ENCODE data around the gene SCGB1D1. TPM values are rescaled to one million over a fixed set of nuclear protein-coding genes. Genes with fewer than 3 reads are reported as not detected.

The SCGB1D1 gene
- total and polyA plus RNA-seq, 2 of the 8 experiments (the other 6 are each of a cell fraction or from before 2014, with no cell fraction given): not detected

- Histone ChIP-seq H3K79me1 (ENCODE audit: low read depth, low read length) (no peaks in the 10 kb centered on the region), H2BK20ac (ENCODE audit: low read length) (no peak overlapping the region), H3K27me3 (replicated peaks in 1 of 4; ENCODE audit: control insufficient read depth in 3 of 4, extremely low read depth in 1 of 4, insufficient read depth in 3 of 4, low read length in 3 of 4) (no peaks in the 10 kb centered on the region), H3K4ac (replicated peaks; ENCODE audit: insufficient read length, low read depth, low read length) (no peak overlapping the region), H3K4me2 (ENCODE audit: insufficient read depth in 1 of 2, low read depth in 2 of 2, low read length in 2 of 2) (no peak overlapping the region), H2AFZ (ENCODE audit: low read length) (no peak overlapping the region), H3K14ac (ENCODE audit: insufficient read length) (no peak overlapping the region), H3K23me2 (ENCODE audit: low read depth, low read length) (no peaks in the 10 kb centered on the region), H3K56ac (replicated peaks; ENCODE audit: insufficient read length, low read depth, low read length) (no peak overlapping the region), H4K5ac (ENCODE audit: insufficient read length, low read depth, low read length) (no peak overlapping the region), H2BK5ac (ENCODE audit: low read depth, low read length) (no peak overlapping the region), H3K27ac (ENCODE audit: low read depth, low read length) (no peak overlapping the region), H3K79me2 (ENCODE audit: control insufficient read depth in 1 of 2, insufficient read depth in 2 of 2, low read length in 2 of 2) (no peaks in the 10 kb centered on the region), H3K4me3 (ENCODE audit: extremely low read depth in 1 of 4, insufficient read depth in 2 of 4, low read depth in 3 of 4, low read length in 4 of 4) (no peak overlapping the region), H2BK120ac (replicated peaks; ENCODE audit: low read depth, low read length) (no peak overlapping the region), H3K36me3 (ENCODE audit: control insufficient read depth in 2 of 4, insufficient read depth in 4 of 4, low read length in 3 of 4) (peaks cover 22 to 58% (median 43%) of the 10 kb centered on the region in 4 experiments), H2BK12ac (ENCODE audit: low read depth, low read length) (no peak overlapping the region), H3K4me1 (replicated peaks in 1 of 4; ENCODE audit: control insufficient read depth in 3 of 4, insufficient read depth in 4 of 4, low read length in 3 of 4) (no peaks in the 10 kb centered on the region), H3K9ac (replicated peaks in 1 of 4; ENCODE audit: extremely low read depth in 1 of 4, low read depth in 3 of 4, low read length in 3 of 4) (no peak overlapping the region), H2AK5ac (ENCODE audit: low read depth, low read length) (no peak overlapping the region), H2BK15ac (ENCODE audit: low read length) (no peak overlapping the region), H3K18ac (ENCODE audit: extremely low read depth, low read length) (no peak overlapping the region), H4K20me1 (replicated peaks in 1 of 2; ENCODE audit: control insufficient read depth in 1 of 2, insufficient read depth in 2 of 2, low read length in 2 of 2) (peaks cover 0 to 18% of the 10 kb centered on the region in 2 experiments), H4K8ac (ENCODE audit: extremely low read depth, insufficient read depth, low read length) (no peak overlapping the region), H3K9me3 (ENCODE audit: insufficient read depth in 2 of 2, low read depth in 1 of 2, low read length in 1 of 2) (no peaks in the 10 kb centered on the region), H4K91ac (replicated peaks; ENCODE audit: insufficient read length, low read length) (no peak overlapping the region), H3K23ac (ENCODE audit: insufficient read length) (no peak overlapping the region)
- CTCF ChIA-PET (ENCODE audit: partially characterized antibody): interaction anchor here (0.8 to 1.5 kb wide), 4 partner anchors 9 to 171 kb away, joined by 3 to 6 read pairs (median 3); no protein-coding TSS in a partner anchor
- FAIRE-seq (no peak), DNase-seq (ENCODE audit: low read depth in 1 of 2, low spot score in 2 of 2) (no peak)
- POLR2A ChIA-PET (ENCODE audit: partially characterized antibody): interaction anchor here (0.9 kb wide), 1 partner anchor 23 kb away, joined by 4 read pairs; no protein-coding TSS in a partner anchor
- 93% methylated on average over 9 of the region's 9 CpGs; no CpG with 5 or more reads in 1 of the 2 experiments for WGBS, 2 experiments (ENCODE audit: extremely low coverage in 1 of 2, insufficient coverage in 1 of 2, insufficient read length in 1 of 2, insufficient replicate concordance in 2 of 2, low coverage in 1 of 2, low lambda C conversion rate in 2 of 2, missing lambda C conversion rate in 1 of 2)
- TF ChIP-seq HDAC6 (IDR thresholded peaks at IDR 0.05; ENCODE audit: low read depth, low read length) (no peak), YY1 (IDR thresholded peaks at IDR 0.05; ENCODE audit: low read depth, low read length) (no peak), GABPA (IDR thresholded peaks at IDR 0.05; ENCODE audit: borderline replicate concordance, insufficient read depth, low read length) (no peak), ASH2L (IDR thresholded peaks at IDR 0.05; ENCODE audit: low read length) (no peak), RFX5 (IDR thresholded peaks at IDR 0.05; ENCODE audit: borderline replicate concordance, low read depth, low read length) (no peak), SRF (IDR thresholded peaks at IDR 0.05; ENCODE audit: low read depth, low read length) (no peak), MAFK (IDR thresholded peaks at IDR 0.05; ENCODE audit: low read depth, low read length) (no peak), CHD2 (IDR thresholded peaks at IDR 0.05; ENCODE audit: low read length) (no peak), CREB1 (IDR thresholded peaks at IDR 0.05) (no peak), ZNF274 (IDR thresholded peaks at IDR 0.05; ENCODE audit: borderline replicate concordance, extremely low read depth, low read length) (no peak), CEBPB (IDR thresholded peaks at IDR 0.05; ENCODE audit: low read depth, low read length) (no peak), PHF8 (conservative IDR thresholded peaks at IDR 0.05; ENCODE audit: low read depth, low read length) (no peak), SAP30 (IDR thresholded peaks at IDR 0.05; ENCODE audit: insufficient read depth, insufficient replicate concordance, low read length) (no peak)
- TF ChIP-seq, protein P1, sequence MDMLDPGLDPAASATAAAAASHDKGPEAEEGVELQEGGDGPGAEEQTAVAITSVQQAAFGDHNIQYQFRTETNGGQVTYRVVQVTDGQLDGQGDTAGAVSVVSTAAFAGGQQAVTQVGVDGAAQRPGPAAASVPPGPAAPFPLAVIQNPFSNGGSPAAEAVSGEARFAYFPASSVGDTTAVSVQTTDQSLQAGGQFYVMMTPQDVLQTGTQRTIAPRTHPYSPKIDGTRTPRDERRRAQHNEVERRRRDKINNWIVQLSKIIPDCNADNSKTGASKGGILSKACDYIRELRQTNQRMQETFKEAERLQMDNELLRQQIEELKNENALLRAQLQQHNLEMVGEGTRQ (IDR thresholded peaks at IDR 0.05; ENCODE audit: low read length): no peak
Observed at GRCh38 chr11:62151737-62152102, 38.3 kb upstream of the SCGB1D1 start.

Measured in H1 (cell line).